CD4-positive, alpha-beta T cell treated with Interleukin-6 for 4 hours (primary cell): Measurements from ENCODE around the gene PON2.
"Not testable (repeated sequence)": the region's sequence is repeated elsewhere in the genome, so short reads cannot be mapped to it uniquely, and the experiment has no call there.

Source experiments
- DNase-seq: peaks from one replicate; pipeline ENCODE4 v3.0.0-alpha.2; 2020; ENCODE audit warnings: mixed read lengths

PON2 gene

DNA sequence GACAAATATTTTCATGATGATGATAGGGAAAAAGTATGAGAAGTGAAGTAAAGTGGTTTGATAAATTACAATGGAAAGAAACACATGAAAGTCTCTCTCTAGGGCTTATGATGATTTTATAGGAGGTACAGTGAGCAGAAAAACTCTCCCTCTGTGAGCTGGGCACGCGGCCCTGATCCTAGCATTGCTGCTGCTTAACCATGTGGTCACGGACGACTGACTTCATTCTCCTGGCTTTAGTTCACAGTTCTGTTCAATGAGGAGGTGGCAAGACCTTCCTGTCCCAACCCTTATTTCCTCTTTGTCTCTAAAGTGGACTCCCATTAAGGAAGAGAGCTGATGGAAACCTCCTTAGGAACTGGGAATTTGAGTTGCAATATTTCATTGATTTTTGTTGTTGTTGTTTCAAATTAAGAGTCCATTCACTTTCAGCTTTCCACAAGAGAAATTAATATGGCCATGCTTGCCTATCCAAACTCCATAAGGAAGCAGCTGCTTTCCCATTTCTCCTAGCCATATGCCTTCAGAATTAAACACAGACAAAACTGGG lies 30.4 kb downstream of the PON2 start:
- DNase-seq, result no peak

DNA sequence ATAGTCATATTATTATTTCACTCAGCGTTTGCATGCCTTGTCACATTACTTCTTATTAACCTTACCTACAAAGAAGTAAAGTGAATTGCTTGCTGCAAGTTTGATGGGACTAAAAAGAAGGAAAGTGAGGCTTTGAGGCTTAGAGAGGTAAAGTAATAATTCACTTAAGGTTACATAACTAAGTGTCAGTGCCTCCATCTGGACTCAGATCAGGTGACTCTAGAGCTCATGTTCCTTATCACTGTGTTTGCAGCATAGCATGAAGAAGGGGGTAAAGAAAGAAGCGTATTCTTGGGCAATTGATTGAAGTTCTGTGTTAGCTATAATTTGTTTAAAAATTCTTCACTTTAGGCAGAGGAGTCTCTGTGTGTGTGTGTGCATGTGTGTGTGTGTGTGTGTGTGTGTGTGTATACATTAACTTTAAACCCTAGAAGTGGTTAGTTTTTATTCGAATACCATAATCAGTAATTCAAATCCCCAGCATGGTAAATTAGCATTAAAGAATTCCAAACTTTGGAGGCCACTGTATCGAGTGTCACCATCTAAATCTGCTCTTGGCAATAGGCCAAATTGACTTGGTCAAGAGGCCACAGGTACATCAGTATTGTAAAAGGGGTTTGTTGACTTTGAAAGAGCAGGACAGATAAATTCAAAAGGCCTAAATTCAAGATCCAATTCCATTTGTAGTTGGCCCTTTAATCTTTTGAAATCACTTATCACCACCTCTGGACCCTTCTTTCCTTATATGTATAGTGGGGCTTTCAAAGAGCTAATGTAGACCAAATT lies 36.5 kb downstream of the PON2 start:
- DNase-seq, result no peak

DNA sequence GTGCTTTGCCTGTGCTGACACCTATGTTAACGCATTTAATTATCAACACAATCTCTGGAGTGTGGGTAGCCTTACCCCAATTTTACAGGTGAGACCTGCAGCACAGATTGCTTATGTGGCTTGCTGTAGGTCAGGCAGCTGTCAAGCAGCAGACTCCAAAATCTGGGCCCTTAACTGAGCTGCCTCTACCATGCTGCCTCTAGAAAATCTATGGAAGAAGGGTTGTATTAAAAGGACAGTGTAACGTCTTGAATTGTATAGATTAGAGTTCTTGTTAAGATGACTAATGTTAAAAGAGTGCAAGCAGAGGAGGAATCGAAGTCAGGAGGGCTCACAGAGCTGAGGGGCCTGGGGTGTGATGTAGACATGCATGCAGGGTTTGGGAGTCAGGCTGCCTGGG lies 37.4 kb downstream of the PON2 start:
- DNase-seq, result no peak

DNA sequence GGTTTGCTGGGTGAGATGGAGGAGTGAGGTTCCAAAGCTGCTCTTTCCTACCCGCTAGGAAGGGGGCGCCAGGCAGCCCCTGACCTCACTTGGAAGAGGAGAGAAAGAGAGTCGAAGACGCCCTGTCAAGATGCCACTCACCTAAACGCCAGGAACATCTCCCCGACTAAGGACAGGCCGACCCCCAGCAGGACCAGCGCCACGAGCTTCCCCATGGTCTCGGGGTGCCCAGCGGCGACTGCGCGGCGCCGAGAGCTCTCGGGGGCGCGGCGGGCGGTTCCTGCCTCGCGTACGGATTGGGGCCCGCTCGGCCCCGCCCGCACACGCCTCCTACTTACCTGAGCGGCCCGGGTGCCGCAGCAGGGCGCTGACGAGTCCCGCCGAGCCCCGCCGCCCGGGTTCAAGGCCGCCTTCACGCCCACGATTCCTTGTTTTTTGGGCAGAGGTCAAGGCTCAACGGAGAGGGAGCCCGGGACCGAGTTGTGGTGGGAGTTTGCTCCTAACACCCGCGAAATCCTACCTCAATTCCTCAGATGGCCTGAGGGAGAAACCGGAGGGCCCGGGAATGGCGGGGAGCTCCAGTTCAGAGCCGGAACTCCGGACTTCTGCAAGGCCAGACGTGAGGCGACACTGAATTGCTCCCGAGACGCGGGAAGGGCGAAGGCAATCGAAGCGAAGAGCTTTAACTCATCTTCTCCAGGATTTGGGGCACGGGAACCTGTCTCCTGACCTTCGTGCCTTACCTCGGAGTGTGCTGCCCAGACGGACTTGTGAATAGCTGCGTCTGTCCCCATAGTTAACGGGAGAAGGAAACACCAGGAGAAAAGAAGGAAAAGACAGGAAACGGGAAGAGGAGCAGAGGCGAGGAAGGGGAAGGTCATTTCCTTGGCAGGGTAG lies 38.4 kb downstream of the PON2 start, which contains the start of gene PON3:
Gene PON3 (minus strand): TSS at position 240 of the 897 bp plus-strand sequence. CDS start 25 bp downstream, at position 215.
- DNase-seq, result peak; percentile 12

DNA sequence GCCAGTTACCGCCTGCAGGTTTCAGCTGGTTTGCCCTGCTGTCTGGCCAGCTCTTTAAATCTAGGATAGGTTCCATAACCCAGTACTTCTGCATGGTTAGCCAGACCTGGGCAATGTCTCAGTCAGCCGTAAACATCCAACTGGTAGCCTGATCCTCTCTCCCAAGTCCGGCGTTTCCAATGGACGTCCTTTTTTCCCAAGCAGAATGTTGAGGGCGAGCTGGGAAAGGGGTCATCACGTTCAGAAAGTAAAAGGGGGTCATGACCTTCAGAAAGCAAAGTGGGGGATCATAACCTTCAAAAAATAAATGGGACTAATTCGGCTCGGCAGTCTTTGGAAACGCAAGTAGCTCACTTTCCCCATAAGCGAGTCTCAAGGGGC lies 39.1 kb downstream of the PON2 start:
- no peak for DNase-seq

DNA sequence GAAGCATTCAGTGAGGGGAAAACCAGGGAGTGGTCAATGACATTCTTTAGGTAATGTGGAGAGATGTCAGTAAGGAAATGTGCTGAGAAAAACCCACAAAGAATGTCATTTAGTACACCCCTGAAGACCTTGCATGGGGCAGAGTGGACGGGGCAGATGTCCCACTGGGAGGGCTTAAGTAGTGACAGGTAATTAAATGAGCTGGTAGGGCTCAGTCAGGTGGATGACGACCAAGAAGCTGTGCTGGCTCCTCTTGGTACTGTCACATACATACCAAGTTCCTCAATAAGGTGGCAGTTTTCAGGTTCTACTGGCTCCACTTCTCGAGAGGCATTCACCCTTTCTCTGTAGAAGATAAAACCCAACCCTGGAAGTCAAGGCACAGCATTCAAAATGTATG lies 40.5 kb downstream of the PON2 start:
- no peak for DNase-seq

DNA sequence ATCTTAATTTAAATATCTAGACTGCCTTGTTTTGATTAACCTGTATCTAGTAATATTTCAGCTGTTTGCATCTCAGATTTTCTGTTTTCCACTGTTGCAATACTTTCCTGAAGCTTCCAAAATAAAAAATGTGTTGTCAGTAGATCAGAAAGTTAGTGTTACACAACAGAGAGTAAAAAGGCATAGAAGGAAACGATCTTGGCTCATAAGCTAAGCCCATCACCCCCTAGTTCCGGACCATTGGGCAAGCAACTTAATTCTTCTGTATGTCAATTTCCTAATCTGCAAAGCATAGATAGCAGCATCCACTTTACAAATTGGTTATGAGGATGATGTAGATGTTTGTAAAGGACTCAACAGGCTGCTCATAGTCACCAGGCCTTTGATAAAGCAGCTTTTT lies 43.1 kb downstream of the PON2 start:
- DNase-seq, result no peak

DNA sequence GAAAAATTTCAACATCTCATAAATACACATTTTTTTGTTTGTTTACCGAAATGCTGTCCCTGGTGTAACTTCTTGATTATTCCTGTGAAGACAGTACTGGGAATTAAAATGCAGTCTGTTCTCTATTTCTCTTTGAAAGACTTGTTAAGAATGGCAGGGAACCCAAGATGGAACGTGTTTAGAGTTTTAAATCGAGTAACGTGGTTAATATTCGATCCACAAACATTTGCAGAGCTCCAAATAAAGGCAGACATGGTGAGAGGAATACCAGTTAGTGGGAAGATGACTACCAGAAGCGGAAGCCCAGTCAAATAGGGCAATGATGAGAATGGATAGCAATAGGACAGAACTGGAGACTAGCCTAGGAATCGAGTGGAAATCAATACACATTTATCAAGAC lies 45.3 kb downstream of the PON2 start:
- no peak for DNase-seq

DNA sequence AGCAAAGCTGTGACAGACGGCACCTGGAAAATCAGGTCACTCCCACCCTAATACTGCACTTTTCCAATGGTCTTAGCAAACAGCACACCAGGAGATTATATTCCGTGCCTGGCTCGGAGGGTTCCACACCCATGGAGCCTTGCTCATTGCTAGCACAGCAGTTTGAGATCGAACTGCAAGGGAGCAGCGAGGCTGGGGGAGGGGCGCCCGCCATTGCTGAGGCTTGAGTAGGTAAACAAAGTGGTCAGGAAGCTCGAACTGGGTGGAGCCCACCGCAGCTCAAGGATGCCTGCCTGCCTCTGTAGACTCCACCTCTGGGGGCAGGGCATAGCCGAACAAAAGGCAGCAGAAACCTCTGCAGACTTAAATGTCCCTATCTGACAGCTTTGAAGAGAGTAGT lies 55.4 kb downstream of the PON2 start:
- DNase-seq, result not testable (repeated sequence)

DNA sequence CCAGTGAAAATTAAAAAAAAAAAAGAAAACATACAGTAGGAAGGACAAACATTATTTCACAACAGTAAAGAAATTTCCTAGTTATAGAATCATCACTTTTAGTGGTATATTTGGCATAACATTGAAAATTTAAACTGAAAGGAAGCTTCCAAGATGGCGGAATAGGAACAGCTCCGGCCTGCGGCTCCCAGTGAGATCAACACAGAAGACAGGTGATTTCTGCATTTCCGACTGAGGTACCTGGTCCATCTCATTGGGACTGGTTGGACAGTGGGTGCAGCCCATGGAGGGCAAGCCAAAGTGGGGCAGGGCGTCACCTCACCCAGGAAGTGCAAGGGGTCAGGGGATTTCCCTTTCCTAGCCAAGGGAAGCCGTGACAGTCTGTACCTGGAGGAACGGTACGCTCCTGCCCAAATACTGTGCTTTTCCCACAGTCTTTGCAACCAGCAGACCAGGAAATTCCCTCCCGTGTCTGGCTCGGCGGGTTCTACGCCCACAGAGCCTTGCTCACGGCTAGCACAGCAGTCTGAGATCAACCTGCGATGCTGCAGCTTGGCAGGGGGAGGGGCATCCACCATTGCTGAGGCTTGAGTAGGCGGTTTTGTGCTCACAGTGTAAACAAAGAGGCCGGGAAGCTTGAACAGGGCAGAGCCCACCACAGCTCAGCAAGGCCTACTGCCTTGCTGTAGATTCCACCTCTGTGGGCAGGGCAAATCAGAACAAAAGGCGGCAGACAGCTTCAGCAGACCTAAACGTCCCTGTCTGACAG lies 58.0 kb downstream of the PON2 start:
- no peak for DNase-seq

DNA sequence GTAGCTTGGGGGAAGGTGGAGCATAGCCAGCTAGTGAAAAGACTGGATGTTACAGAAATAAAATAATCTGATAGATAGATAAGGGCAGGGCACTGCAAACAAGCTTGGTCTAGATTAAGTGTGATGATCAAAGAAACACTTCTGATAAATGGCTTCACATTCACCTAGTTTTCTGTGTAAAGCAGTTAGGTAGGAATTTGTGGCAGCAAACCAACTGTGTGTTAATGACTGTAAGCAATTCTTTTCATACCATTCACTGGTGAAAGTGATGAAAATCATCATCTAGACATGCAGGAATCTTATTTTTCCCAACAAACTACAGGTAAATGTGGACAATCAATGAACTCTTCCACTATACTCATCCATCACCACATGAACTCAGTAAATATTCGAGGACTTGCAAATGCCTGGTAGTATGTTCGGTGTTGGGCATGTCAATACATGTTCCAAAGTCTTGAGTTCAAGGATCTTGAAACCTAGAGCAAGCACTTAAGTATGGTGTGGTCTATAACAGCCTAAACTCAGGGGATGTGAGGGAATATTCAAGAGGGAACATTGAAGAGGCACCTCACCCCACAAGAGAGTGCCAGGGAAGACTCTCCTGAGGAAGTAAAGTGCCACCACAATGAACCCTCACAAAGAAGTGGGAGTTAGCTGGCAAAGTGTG lies 59.1 kb downstream of the PON2 start:
- DNase-seq, result no peak

DNA sequence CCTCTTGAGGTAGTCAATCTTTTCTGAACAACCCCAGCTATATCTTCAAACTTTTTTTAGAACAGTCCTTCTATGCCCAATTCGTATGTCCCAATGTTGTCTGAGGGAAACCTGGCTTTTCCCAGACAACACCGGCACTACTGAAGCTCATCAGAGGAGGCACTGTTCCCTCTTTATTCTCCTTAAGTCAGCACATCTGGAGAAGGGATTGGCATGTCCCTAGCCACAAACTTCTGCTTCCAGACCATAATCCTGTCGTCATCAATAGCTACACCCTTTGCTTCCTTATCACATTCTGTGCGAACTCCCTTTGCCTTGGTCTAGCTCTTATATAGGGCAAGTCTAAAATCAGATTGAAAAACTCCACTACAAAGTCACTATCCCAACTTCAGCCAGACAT lies 61.5 kb downstream of the PON2 start:
- no peak for DNase-seq

DNA sequence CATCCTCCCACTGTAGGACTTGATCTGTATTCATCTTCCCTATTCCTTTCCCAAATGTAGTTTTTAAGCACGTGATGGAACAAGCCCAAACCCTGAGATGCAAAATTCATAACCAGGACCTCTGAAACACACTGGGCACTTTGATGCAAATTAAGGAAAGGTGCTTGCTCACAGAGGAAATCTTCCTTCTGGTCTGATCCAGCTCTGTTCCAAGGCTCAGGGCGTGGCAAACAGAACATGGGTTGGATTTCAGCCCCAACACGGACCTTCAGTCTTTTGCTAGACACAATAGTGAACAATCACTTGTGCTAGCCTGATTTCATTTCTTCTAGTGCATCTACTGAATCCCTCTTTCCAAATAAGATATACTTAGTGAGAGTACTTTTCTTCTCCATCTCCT lies 66.6 kb downstream of the PON2 start:
- DNase-seq, result no peak

DNA sequence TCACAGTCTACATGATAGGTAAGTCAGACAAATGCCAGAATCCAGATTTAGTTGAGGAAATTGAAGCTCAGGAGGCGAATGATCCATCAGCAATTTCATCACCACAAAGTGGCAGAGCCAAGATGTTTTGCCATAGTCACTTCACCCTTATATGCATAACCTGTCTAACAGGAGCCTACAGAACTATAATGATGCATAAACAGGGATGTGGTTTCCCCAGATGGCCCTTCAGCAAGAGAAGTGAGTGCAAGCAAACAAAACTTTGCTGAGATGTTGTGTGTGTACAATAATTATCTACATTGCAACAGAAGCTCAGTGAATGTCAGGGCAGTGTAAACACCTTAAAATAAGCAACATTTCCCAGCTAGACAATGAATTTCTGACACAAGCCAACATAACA lies 67.2 kb downstream of the PON2 start:
- no peak for DNase-seq

DNA sequence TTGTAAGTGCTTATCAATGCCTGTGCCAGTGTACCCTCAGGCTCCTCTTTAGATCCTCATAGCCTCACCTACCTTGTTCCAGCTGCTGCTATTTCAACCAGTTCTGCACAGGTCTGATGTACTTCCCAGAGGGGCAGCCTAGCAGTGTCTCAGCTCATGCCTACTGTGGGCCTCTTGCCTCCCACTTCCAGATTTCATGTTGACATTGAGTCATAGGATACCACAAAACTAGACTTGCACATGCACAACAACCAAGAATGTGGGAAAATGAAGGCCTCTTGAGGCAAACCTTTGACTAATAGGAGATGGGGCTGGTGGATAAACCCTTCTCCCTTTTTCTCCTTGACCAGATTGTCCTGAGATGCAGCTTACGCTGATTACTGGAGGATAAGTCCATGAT lies 69.7 kb downstream of the PON2 start:
- no peak for DNase-seq

DNA sequence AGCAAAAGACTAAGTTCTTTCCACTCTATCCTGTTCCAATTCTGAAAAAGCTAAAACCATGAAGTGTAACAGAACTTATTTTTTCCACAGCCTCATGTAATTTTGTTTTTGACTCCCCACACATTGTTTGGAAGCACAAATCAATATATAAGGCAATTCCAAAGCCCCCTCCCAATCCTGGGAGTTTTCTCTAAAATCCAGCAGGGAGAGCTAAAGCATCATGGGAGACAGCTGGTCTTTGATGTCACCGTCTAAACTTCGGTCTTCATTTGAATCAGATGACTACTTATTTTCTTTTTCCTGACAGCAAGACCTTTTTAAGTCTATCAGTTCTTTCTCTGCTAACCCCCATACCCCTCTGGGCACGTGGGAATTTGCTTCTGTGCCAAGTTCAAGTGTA lies 77.2 kb downstream of the PON2 start:
- DNase-seq, result no peak
